B cell (primary cell): ENCODE measurements around the gene NPR2.

Experiments used
- CTCF ChIP-seq: fragments of 200-600 bp; IDR thresholded peaks from one replicate; pipeline ENCODE4 v1.8.0; 2022; ENCODE audit warnings: antibody characterized with exemption, mild to moderate bottlenecking
- EZH2 ChIP-seq: IDR thresholded peaks from 2 replicates; pipeline ENCODE4 v1.6.1; 2012; ENCODE audit warnings: borderline replicate concordance, low read depth, mild to moderate bottlenecking, moderate library complexity, low read length; ENCODE audit not compliant: insufficient read depth, poor library complexity, severe bottlenecking

- no peak for TF ChIP-seq CTCF
- TF ChIP-seq EZH2: no peak
Observed at GRCh38 chr9:35746583-35746982, 44.8 kb upstream of the NPR2 start.
